ENCODE results near the gene THUMPD1.
"Not testable (repeated sequence)": the region's sequence is repeated elsewhere in the genome, so short reads cannot be mapped to it uniquely, and the experiment has no call there.

THUMPD1 gene

DNA sequence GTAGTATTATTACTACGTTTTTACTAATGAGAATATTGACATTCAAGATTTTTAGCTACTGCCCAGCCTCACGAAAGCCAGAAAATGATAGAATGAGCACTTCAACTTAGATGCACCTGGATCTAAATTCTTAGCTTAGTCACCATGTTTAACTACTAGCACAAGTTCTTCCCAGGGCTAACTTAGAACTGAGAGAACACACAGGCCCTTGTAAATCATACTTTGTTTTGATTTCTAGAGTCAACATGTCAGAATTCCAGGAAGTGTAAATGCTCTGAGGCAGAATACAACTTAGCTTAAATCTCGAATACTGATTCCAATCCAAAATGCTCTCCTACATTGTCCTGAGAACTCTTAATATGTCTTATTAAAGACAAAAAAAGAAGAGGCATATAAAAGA is 37.3 kb downstream of the THUMPD1 start:
- H3K4me3 ChIP-seq (ENCODE audit: low read depth, low read length), result no peak overlapping the region
- DNase-seq (ENCODE audit: low read depth), result no peak
- TF ChIP-seq, protein P1, sequence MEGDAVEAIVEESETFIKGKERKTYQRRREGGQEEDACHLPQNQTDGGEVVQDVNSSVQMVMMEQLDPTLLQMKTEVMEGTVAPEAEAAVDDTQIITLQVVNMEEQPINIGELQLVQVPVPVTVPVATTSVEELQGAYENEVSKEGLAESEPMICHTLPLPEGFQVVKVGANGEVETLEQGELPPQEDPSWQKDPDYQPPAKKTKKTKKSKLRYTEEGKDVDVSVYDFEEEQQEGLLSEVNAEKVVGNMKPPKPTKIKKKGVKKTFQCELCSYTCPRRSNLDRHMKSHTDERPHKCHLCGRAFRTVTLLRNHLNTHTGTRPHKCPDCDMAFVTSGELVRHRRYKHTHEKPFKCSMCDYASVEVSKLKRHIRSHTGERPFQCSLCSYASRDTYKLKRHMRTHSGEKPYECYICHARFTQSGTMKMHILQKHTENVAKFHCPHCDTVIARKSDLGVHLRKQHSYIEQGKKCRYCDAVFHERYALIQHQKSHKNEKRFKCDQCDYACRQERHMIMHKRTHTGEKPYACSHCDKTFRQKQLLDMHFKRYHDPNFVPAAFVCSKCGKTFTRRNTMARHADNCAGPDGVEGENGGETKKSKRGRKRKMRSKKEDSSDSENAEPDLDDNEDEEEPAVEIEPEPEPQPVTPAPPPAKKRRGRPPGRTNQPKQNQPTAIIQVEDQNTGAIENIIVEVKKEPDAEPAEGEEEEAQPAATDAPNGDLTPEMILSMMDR (IDR thresholded peaks at IDR 0.05; ENCODE audit: low read depth, low read length, missing control alignments), result no peak

DNA sequence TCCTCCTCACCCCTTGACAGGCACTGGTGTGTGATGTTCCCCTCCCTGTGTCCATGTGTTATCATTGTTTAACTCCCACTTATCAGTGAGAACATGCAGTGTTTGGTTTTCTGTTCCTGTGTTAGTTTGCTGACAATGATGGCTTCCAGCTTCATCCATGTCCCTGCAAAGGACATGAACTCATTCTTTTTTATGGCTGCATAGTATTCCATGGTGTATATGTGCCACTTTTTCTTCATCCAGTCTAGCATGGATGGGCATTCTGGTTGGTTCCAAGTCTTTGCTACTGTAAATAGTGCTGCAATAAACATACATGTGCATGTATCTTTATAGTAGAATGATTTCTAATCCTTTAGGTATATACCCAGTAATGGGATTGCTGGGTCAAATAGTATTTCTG is 39.9 kb downstream of the THUMPD1 start:
- H3K4me3 ChIP-seq (ENCODE audit: low read depth, low read length); DNase-seq (ENCODE audit: low read depth): not testable (repeated sequence)

DNA sequence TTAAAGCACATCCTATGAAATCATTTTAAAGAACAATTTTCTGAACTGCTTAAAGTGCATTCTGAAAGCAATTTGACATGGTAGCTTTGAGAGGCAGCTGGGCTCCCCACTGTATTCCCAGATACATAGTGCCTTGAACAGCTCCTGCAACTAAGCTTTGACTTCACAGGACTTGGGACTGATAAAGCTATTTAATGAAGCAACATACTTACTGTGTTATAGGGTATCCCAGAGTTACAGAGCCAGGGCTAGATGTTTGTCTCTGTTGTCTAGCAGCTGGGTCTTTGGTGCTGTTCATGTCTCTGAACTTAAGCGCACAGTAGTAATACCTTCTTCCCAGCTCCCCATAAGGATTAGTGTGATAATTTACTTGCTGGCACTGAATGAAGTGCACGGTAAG is 45.0 kb downstream of the THUMPD1 start:
- TF ChIP-seq, protein P1 (IDR thresholded peaks at IDR 0.05; ENCODE audit: low read depth, low read length, missing control alignments), result no peak
- DNase-seq (ENCODE audit: low read depth), result no peak
- no peak overlapping the region for H3K4me3 ChIP-seq (ENCODE audit: low read depth, low read length)

DNA sequence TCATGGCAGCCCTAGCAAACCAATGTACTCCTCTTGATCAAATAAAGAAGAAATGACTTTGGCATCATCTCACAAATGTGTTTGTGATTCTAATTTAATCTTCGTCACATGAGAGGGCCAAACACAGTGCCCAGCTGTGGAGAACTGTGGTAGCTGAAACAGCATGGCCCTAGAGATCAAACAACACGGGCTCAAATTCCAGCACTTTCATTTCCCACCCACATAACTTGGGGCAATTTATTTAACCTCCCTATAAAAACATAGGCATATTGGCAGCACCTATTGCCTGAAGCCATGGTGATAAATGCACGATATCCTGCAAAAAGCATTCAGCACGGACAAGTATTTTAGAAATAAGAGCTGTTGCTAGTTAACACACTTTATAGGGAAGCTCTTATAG is 46.6 kb downstream of the THUMPD1 start:
- no peak overlapping the region for H3K4me3 ChIP-seq (ENCODE audit: low read depth, low read length)
- TF ChIP-seq, protein P1 (IDR thresholded peaks at IDR 0.05; ENCODE audit: low read depth, low read length, missing control alignments), result no peak
- DNase-seq (ENCODE audit: low read depth), result no peak

DNA sequence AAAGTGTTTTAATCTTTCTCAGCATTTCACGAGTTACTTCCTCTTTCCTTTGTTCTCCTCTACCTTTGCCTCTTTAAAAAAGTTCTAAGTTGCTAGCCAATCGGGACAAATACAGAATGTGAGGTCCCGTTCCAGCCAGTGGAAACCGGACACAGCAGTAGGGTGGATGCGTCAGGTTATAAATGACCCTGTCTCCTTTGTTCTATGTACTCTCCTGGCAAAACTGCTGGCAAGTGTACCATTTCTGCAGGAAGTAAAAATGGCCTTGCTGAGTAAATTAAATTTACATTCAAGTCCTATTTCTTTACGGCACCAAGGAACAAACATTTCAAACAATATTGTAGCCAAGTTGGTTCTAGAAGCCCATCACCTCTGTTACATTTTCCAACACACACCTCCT is 47.5 kb downstream of the THUMPD1 start:
- not testable (repeated sequence) for DNase-seq (ENCODE audit: low read depth); H3K4me3 ChIP-seq (ENCODE audit: low read depth, low read length)

DNA sequence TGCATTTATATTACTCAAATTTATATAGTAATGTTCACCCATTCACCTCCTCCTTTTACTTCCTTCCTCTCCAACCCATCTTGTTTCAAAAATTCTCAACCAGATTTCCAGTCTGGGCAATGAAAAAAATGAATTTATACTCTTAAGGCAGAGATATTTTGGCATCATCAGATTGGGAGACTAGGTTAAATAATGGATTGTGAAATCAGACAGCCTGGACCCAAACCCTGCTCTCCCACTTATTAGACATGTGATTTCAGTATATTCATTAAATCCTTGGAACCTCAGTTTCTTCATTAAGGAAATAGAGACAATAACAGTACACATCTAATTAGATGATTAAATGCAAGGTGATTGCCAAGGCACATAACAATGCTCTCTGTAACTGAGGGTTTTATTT is 52.0 kb downstream of the THUMPD1 start:
- no peak for DNase-seq (ENCODE audit: low read depth)
- TF ChIP-seq, protein P1 (IDR thresholded peaks at IDR 0.05; ENCODE audit: low read depth, low read length, missing control alignments), result no peak
- no peak overlapping the region for H3K4me3 ChIP-seq (ENCODE audit: low read depth, low read length)

DNA sequence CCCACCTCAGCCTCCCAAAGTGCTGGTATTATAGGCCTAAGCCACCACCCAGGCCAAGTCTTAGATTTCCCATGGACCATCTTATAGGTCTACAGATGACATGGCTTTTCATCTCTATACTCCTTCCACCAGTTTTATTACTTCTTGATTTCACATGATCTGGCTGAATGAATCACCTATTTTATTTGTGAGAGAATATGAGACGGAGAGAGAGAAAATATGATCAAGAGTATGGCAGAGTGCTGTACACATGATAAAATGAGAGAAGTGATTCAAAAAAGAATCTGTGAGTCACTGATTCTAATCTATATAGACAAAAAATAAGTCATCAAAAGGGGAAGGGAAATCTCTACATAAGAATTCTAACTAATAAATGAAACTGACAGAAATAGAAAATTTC is 57.8 kb downstream of the THUMPD1 start:
- no peak for DNase-seq (ENCODE audit: low read depth)
- no peak overlapping the region for H3K4me3 ChIP-seq (ENCODE audit: low read depth, low read length)
- TF ChIP-seq, protein P1 (IDR thresholded peaks at IDR 0.05; ENCODE audit: low read depth, low read length, missing control alignments), result no peak
